IMR-90 (cell line): ENCODE data around the gene HSPA12A. TPM values are rescaled to one million over a fixed set of nuclear protein-coding genes. Genes with fewer than 3 reads are reported as not detected.

ENCODE experiments used
- ATAC-seq: fragments of 200-7000 bp; cut with Tn5 transposase; 2 replicates; pipeline ENCODE4 v1.9.1; 2020; ENCODE audit warnings: low read depth, mild to moderate bottlenecking, moderate library complexity
- BruUV-seq: library from RNA; stranded (reverse); fragments of 400-500 nt; replicated peaks from 2 replicates; lab custom pipeline; 2021; lab: Mats Ljungman, UMichigan
- CTCF ChIA-PET: fragments of 300-600 bp; formaldehyde crosslinking; extraction: SDS; loops from one replicate; lab custom pipeline; 2021; ENCODE audit warnings: antibody characterized with exemption; lab: Yijun Ruan, JAX
- POLR2A ChIA-PET: fragments of 300-600 bp; sonication (Branson Sonifier 250); formaldehyde crosslinking; loops from one replicate; lab custom pipeline; 2022; ENCODE audit warnings: antibody characterized with exemption; ENCODE audit not compliant: unreplicated experiment; lab: Charles Lee
- DNase-seq: peaks from one replicate; pipeline ENCODE4 v3.0.0; 2013
- H2AFZ ChIP-seq: replicated peaks from 2 replicates; pipeline ENCODE3; 2013; ENCODE audit warnings: low read length, mild to moderate bottlenecking; ENCODE audit not compliant: poor library complexity
- H2AK5ac ChIP-seq: 2 replicates; pipeline ENCODE4 v1.6.1; 2013; ENCODE audit warnings: low read depth, low read length, inconsistent platforms
- H2AK9ac ChIP-seq: replicated peaks from 2 replicates; pipeline ENCODE3; 2013; ENCODE audit warnings: mild to moderate bottlenecking, low read depth, low read length, moderate library complexity; ENCODE audit not compliant: poor library complexity
- H2BK120ac ChIP-seq: 2 replicates; pipeline ENCODE4 v1.6.1; 2013; ENCODE audit warnings: low read depth, low read length, inconsistent platforms
- H2BK15ac ChIP-seq: 3 replicates; pipeline ENCODE4 v1.6.1; 2013; ENCODE audit warnings: low read depth, low read length, inconsistent platforms
- H2BK20ac ChIP-seq: 2 replicates; pipeline ENCODE4 v1.6.1; 2013; ENCODE audit warnings: low read depth, mild to moderate bottlenecking, inconsistent platforms, low read length, moderate library complexity
- H2BK5ac ChIP-seq: 2 replicates; pipeline ENCODE4 v1.6.1; 2013; ENCODE audit warnings: mild to moderate bottlenecking, low read depth, low read length, inconsistent platforms; ENCODE audit not compliant: poor library complexity, severe bottlenecking
- H3K14ac ChIP-seq: replicated peaks from 2 replicates; pipeline ENCODE4 v1.6.1; 2013; ENCODE audit warnings: low read depth, low read length, inconsistent platforms
- H3K18ac ChIP-seq: 2 replicates; pipeline ENCODE4 v1.6.1; 2013; ENCODE audit warnings: low read depth, low read length, control low read depth
- H3K23ac ChIP-seq: 2 replicates; pipeline ENCODE4 v1.6.1; 2013; ENCODE audit warnings: low read depth, low read length, inconsistent platforms
- H3K27ac ChIP-seq: 2 replicates; pipeline ENCODE4 v1.5.1; 2013; ENCODE audit warnings: mild to moderate bottlenecking, control low read depth, low read length; ENCODE audit not compliant: insufficient read depth
- H3K27me3 ChIP-seq: 2 replicates; pipeline ENCODE4 v1.6.1; 2013; ENCODE audit warnings: low read length; ENCODE audit not compliant: control insufficient read depth, insufficient read depth
- H3K36me3 ChIP-seq: 2 replicates; pipeline ENCODE4 v1.6.1; 2013; ENCODE audit warnings: low read length, mixed read lengths; ENCODE audit not compliant: control insufficient read depth, insufficient read depth
- H3K4ac ChIP-seq: 2 replicates; pipeline ENCODE4 v1.6.1; 2013; ENCODE audit warnings: low read depth, low read length, inconsistent platforms
- H3K4me1 ChIP-seq: 2 replicates; pipeline ENCODE4 v1.6.1; 2013; ENCODE audit warnings: low read length, mixed read lengths; ENCODE audit not compliant: control insufficient read depth, insufficient read depth
- H3K4me2 ChIP-seq: 2 replicates; pipeline ENCODE4 v1.6.1; 2013; ENCODE audit warnings: low read depth, mild to moderate bottlenecking, control low read depth, low read length, moderate library complexity
- H3K4me3 ChIP-seq: 2 replicates; pipeline ENCODE4 v1.5.1; 2013; ENCODE audit warnings: low read depth, mild to moderate bottlenecking, control low read depth, low read length, moderate library complexity; ENCODE audit not compliant: insufficient read depth
- H3K56ac ChIP-seq: 2 replicates; pipeline ENCODE4 v1.6.1; 2013; ENCODE audit warnings: low read length, inconsistent platforms; ENCODE audit not compliant: insufficient read depth; ENCODE audit errors: extremely low read depth
- H3K79me1 ChIP-seq, 2 experiments: 2 replicates each; pipeline ENCODE4 v1.6.1; 2013; ENCODE audit warnings: low read length in 2 of 2, inconsistent platforms in 1 of 2, low read depth in 1 of 2
- H3K9ac ChIP-seq: 2 replicates; pipeline ENCODE4 v1.6.1; 2013; ENCODE audit warnings: low read depth, low read length, control low read depth
- H3K9me1 ChIP-seq: 2 replicates; pipeline ENCODE4 v1.6.1; 2013; ENCODE audit warnings: low read length, inconsistent platforms; ENCODE audit not compliant: insufficient read depth
- H3K9me3 ChIP-seq: 2 replicates; pipeline ENCODE4 v1.6.1; 2013; ENCODE audit warnings: low read length; ENCODE audit not compliant: control insufficient read depth, insufficient read depth
- H4K20me1 ChIP-seq: 2 replicates; pipeline ENCODE4 v1.6.1; 2013; ENCODE audit warnings: low read length, inconsistent platforms; ENCODE audit not compliant: insufficient read depth
- H4K5ac ChIP-seq: 2 replicates; pipeline ENCODE4 v1.6.1; 2013; ENCODE audit warnings: mild to moderate bottlenecking, low read depth, low read length, control low read depth
- H4K8ac ChIP-seq, 2 experiments: 2 replicates each; pipeline ENCODE4 v1.6.1; 2013; ENCODE audit warnings: low read depth in 2 of 2, low read length in 2 of 2, control low read depth in 1 of 2, inconsistent platforms in 1 of 2
- H4K91ac ChIP-seq: 2 replicates; pipeline ENCODE4 v1.6.1; 2013; ENCODE audit warnings: low read depth, low read length, inconsistent platforms; ENCODE audit not compliant: insufficient read depth
- CEBPB ChIP-seq: IDR thresholded peaks from 2 replicates; pipeline ENCODE4 v1.6.1; 2012; ENCODE audit warnings: low read depth, low read length, improper control_type of control experiment
- CHD1 ChIP-seq: IDR thresholded peaks from 2 replicates; pipeline ENCODE4 v1.6.1; 2012; ENCODE audit warnings: low read depth, low read length, improper control_type of control experiment
- CTCF ChIP-seq: conservative IDR thresholded peaks from 2 replicates; pipeline ENCODE4 v1.5.1; 2012; ENCODE audit warnings: mild to moderate bottlenecking, low read depth, low read length, improper control_type of control experiment
- FOS ChIP-seq: fragments of 150-350 bp; IDR thresholded peaks from 2 replicates; pipeline ENCODE4 v1.6.1; 2016; ENCODE audit warnings: low read depth, low read length
- MAZ ChIP-seq: IDR thresholded peaks from 2 replicates; pipeline ENCODE4 v1.6.1; 2012; ENCODE audit warnings: low read depth, mild to moderate bottlenecking, low read length, improper control_type of control experiment, moderate library complexity, borderline replicate concordance
- MXI1 ChIP-seq: IDR thresholded peaks from 2 replicates; pipeline ENCODE4 v1.6.1; 2012; ENCODE audit warnings: low read depth, mild to moderate bottlenecking, low read length, moderate library complexity, borderline replicate concordance
- NFE2L2 ChIP-seq: fragments of 150-350 bp; IDR thresholded peaks from 2 replicates; pipeline ENCODE4 v1.6.1; 2016; ENCODE audit warnings: low read depth, mild to moderate bottlenecking, low read length
- POLR2A ChIP-seq: IDR thresholded peaks from 2 replicates; pipeline ENCODE4 v1.6.1; 2012; ENCODE audit warnings: mild to moderate bottlenecking, low read depth, low read length
- RAD21 ChIP-seq: IDR thresholded peaks from 2 replicates; pipeline ENCODE4 v1.6.1; 2012; ENCODE audit warnings: low read length, improper control_type of control experiment
- RCOR1 ChIP-seq: IDR thresholded peaks from 2 replicates; pipeline ENCODE4 v1.6.1; 2012; ENCODE audit warnings: mild to moderate bottlenecking, low read length, improper control_type of control experiment; ENCODE audit not compliant: insufficient replicate concordance
- RFX5 ChIP-seq: IDR thresholded peaks from 2 replicates; pipeline ENCODE4 v1.8.0; 2012; ENCODE audit warnings: low read depth, mild to moderate bottlenecking, low read length, moderate library complexity
- SMC3 ChIP-seq: fragments of 150-350 bp; IDR thresholded peaks from 2 replicates; pipeline ENCODE4 v1.6.1; 2016; ENCODE audit warnings: low read depth, mild to moderate bottlenecking, antibody characterized with exemption, low read length, moderate library complexity
- WGBS, 2 experiments: methylation state at CpG; one replicate each; pipeline versions ENCODE4 v1.1.5 to v1.1.7; 2013; ENCODE audit warnings: missing lambda C conversion rate in 2 of 2; ENCODE audit not compliant: insufficient read length in 1 of 2; ENCODE audit errors: extremely low coverage in 2 of 2; 5-methylcytosine and 5-hydroxymethylcytosine counted together
- dilution Hi-C: fragments of 300-500 bp; cut with HindIII; formaldehyde crosslinking; loops from one replicate; pipeline ENCODE4 v1.14.3; 2018; ENCODE audit warnings: low sequenced_read_pairs; ENCODE audit not compliant: unreplicated experiment
- in situ Hi-C: fragments of 300-500 bp; cut with MboI; formaldehyde crosslinking; loops from 3 replicates; pipeline ENCODE4 v1.14.3; 2019; ENCODE audit warnings: low sequenced_read_pairs, inconsistent platforms, mixed read lengths
- intact Hi-C: fragments of 100-400 bp; cut with micrococcal nuclease; formaldehyde crosslinking; loops from 2 replicates; pipeline ENCODE4 v1.10.0; 2022
- polyA plus RNA-seq, 3 experiments: library from polyadenylated mRNA; depleted of rRNA; stranded (reverse); fragments of >200 nt; gene quantifications; 2 replicates each; pipeline ENCODE4 v1.2.3, GENCODE V29; 2012; ENCODE audit warnings: low replicate concordance in 1 of 3
- total RNA-seq: library from RNA; depleted of rRNA; stranded (reverse); fragments of >200 nt; gene quantifications from 2 replicates; pipeline ENCODE4 v1.2.3, GENCODE V29; 2012

HSPA12A gene
- total and polyA plus RNA-seq, 2 of the 4 experiments (the other 2 are of a cell fraction): 16.1 to 16.7 TPM

- ChIA-PET CTCF (interaction anchor here (0.8 kb wide), 1 partner anchor 16 kb away, joined by 3 read pairs; no protein-coding TSS in a partner anchor), POLR2A (no interaction called here)
- H3K4ac ChIP-seq: peak overlapping the region; percentile 93
- H3K18ac ChIP-seq: peak overlapping the region; percentile 36
- no peak overlapping the region for H3K4me2 ChIP-seq
- 94% methylated on average over 5 of the region's 9 CpGs; no CpG with 5 or more reads in 1 of the 2 experiments for WGBS, 2 experiments
- H4K91ac ChIP-seq: peak overlapping the region; percentile 91
- H3K9me3 ChIP-seq: no peaks in the 10 kb centered on the region
- H3K79me1 ChIP-seq: no peaks in the 10 kb centered on the region
- ATAC-seq (no peak), DNase-seq (no peak)
- peaks cover 15% of the 10 kb centered on the region; the same call in 1 of the 2 replicates for H3K9me1 ChIP-seq
- H2BK120ac ChIP-seq: peak overlapping the region; percentile 92
- no peaks in the 10 kb centered on the region for H4K20me1 ChIP-seq
- peak overlapping the region; percentile 88 for H2BK20ac ChIP-seq
- intact Hi-C loops: no loop called here
- peak overlapping the region; percentile 61 for H2BK5ac ChIP-seq
- H3K56ac ChIP-seq: no peak overlapping the region
- H4K8ac ChIP-seq: peak overlapping the region; percentile 76 to 86; a peak in 2 of 4 replicates
- dilution Hi-C loops: no loop called here
- H3K23ac ChIP-seq: 0 out of 2 replicates have a peak overlapping the region, but pooled peaks have one; percentile 53
- no peaks in the 10 kb centered on the region for H3K27me3 ChIP-seq
- no peak overlapping the region for H3K4me3 ChIP-seq
- H3K9ac ChIP-seq: no peak overlapping the region
- H3K14ac ChIP-seq: peak overlapping the region; percentile 38
- H2AK9ac ChIP-seq: peak overlapping the region; percentile 79
- in situ Hi-C loops: no loop called here
- no peaks in the 10 kb centered on the region for H3K36me3 ChIP-seq
- peak overlapping the region; percentile 94; the same call in 2 of the 3 replicates for H2BK15ac ChIP-seq
- H3K4me1 ChIP-seq: peaks cover 20% of the 10 kb centered on the region
- no TSS peak for BruUV-seq
- no peak for TF ChIP-seq FOS
- TF ChIP-seq MAZ: no peak
- no peak for TF ChIP-seq POLR2A
- TF ChIP-seq RFX5: no peak
- TF ChIP-seq NFE2L2: no peak
- TF ChIP-seq RCOR1: no peak
- TF ChIP-seq CTCF: no peak
- no peak for TF ChIP-seq SMC3
- TF ChIP-seq CHD1: no peak
- TF ChIP-seq MXI1: no peak
- no peak for TF ChIP-seq RAD21
- no peak for TF ChIP-seq CEBPB
- no peak overlapping the region; the same call in 1 of the 2 replicates for H3K27ac ChIP-seq
- peak overlapping the region; percentile 49; the same call in 1 of the 2 replicates for H4K5ac ChIP-seq
- H2AFZ ChIP-seq: peak overlapping the region; percentile 93
- H2AK5ac ChIP-seq: peak overlapping the region; percentile 93; the same call in 1 of the 2 replicates
Measured at GRCh38 chr10:116771959-116772585, 29.7 kb upstream of the HSPA12A start.
